ENCODE data around the gene SLC10A7.

- TF ChIP-seq USF2 (IDR thresholded peaks at IDR 0.05; ENCODE audit: low read length): no peak
- no peak for TF ChIP-seq RAD21 (IDR thresholded peaks at IDR 0.05 in 1 of 2, conservative IDR thresholded peaks at IDR 0.05 in 1 of 2; ENCODE audit: low read depth in 2 of 2, low read length in 2 of 2)
- no peak for TF ChIP-seq JUND (IDR thresholded peaks at IDR 0.05; ENCODE audit: low read length)
- TF ChIP-seq CTCF (IDR thresholded peaks at IDR 0.05; ENCODE audit: control extremely low read depth in 1 of 3, insufficient read depth in 1 of 3, low read depth in 1 of 3, low read length in 3 of 3): no peak
- no peak for TF ChIP-seq MAX (IDR thresholded peaks at IDR 0.05)
- no peak for TF ChIP-seq FOSL1 (IDR thresholded peaks at IDR 0.05; ENCODE audit: insufficient read depth, low read depth, low read length)
- no peak for TF ChIP-seq KDM5A (IDR thresholded peaks at IDR 0.05; ENCODE audit: low read length)
- TF ChIP-seq ATF2 (IDR thresholded peaks at IDR 0.05; ENCODE audit: low read length): no peak
- no peak for TF ChIP-seq ATF3 (IDR thresholded peaks at IDR 0.05; ENCODE audit: insufficient read depth, low read depth, low read length)
- TF ChIP-seq GABPA (IDR thresholded peaks at IDR 0.05; ENCODE audit: borderline replicate concordance, insufficient read depth, low read length): no peak
Observed at GRCh38 chr4:146238107-146238506, 283.6 kb downstream of the SLC10A7 start.
